NT2/D1 (cell line): ENCODE measurements around the gene KCTD16.

Experiments
- YY1 ChIP-seq: IDR thresholded peaks from 2 replicates; pipeline ENCODE4 v1.6.1; 2011; ENCODE audit not compliant: insufficient read length, insufficient read depth
- ZNF274 ChIP-seq: IDR thresholded peaks from 2 replicates; pipeline ENCODE4 v1.6.1; 2011; ENCODE audit warnings: mild to moderate bottlenecking, low read depth, low read length

GRCh38 chr5:144191998-144192397 lies 21.3 kb downstream of the KCTD16 start:
- TF ChIP-seq YY1, result no peak
- no peak for TF ChIP-seq ZNF274
